Transverse colon (tissue), 3 donors: ENCODE results near the gene LMAN1L.

Source experiments
- EP300 ChIP-seq: sonication (generic); formaldehyde crosslinking; IDR thresholded peaks from one replicate; pipeline ENCODE4 v1.6.1; 2017; ENCODE audit warnings: antibody characterized with exemption, low read depth
- POLR2A ChIP-seq: fragments of 450-650 bp; IDR thresholded peaks from one replicate; pipeline ENCODE4 v1.6.1; 2016; ENCODE audit warnings: antibody characterized with exemption, mild to moderate bottlenecking, moderate library complexity
- TF ChIP-seq, protein P1 (sequence below), 5 experiments: fragments of 200-600 bp in 3 of 5; fragments of 450-650 bp in 2 of 5; sonication (generic) in 3 of 5; IDR thresholded peaks; 1 replicate in 2 of 5; 2 replicates in 3 of 5; pipeline ENCODE4 v1.5.1; 2016 to 2017; ENCODE audit warnings: antibody characterized with exemption in 5 of 5, inconsistent platforms in 3 of 5, mild to moderate bottlenecking in 2 of 5, moderate library complexity in 1 of 5

DNA sequence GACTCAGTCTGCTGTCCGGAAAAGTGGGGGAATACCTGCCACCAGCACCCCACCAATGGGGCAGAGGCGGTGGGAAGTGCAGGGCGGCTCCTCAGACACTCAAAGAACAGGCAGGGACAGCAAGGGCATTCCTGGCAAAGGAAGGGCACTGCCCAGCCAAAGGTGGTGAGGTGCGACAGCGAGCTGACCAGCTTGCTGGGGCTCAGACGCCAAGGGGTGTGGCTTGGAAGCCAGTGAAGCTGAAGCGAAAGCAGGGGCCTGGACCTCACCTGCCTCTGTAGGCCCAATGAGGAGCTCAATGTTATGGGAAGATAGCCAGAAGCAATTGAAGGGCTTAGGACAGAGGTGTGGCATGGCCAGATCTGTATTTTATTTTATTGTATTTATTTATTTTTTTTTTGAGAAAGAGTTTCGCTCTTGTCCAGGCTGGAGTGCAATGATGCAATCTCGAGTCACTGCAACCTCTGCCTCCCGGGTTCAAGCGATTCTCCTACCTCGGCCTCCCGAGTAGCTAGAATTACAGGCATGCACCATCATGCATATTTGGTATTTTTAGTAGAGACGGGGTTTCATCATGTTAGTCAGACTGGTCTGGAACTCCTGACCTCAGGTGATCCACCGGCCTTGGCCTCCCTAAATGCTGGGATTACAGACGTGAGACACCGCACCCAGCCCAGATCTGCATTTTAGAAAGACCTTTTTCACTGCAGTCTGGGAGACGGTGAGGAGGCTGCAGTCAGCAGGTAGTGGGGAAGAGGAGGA lies 4.4 kb upstream of the LMAN1L start:
- TF ChIP-seq, protein P1, sequence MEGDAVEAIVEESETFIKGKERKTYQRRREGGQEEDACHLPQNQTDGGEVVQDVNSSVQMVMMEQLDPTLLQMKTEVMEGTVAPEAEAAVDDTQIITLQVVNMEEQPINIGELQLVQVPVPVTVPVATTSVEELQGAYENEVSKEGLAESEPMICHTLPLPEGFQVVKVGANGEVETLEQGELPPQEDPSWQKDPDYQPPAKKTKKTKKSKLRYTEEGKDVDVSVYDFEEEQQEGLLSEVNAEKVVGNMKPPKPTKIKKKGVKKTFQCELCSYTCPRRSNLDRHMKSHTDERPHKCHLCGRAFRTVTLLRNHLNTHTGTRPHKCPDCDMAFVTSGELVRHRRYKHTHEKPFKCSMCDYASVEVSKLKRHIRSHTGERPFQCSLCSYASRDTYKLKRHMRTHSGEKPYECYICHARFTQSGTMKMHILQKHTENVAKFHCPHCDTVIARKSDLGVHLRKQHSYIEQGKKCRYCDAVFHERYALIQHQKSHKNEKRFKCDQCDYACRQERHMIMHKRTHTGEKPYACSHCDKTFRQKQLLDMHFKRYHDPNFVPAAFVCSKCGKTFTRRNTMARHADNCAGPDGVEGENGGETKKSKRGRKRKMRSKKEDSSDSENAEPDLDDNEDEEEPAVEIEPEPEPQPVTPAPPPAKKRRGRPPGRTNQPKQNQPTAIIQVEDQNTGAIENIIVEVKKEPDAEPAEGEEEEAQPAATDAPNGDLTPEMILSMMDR (IDR thresholded peaks at IDR 0.05), result no peak
- TF ChIP-seq EP300 (no peak), POLR2A (no peak)
